Central memory CD8-positive, alpha-beta T cell (primary cell): Measurements from ENCODE around the gene CCT4.

Experiments
- ATAC-seq: fragments of 150-1000 bp; cut with Tn5 transposase; replicated peaks from 2 replicates; pipeline ENCODE4 v1.10.0; 2022; ENCODE audit warnings: mild to moderate bottlenecking, moderate FRiP score, moderate number of reproducible peaks; ENCODE audit not compliant: poor library complexity, severe bottlenecking; ENCODE audit errors: extremely low read depth
- DNase-seq, 2 donors: peaks; one replicate each; pipeline ENCODE4 v3.0.0; 2021; ENCODE audit warnings: low spot score in 2 of 2
- H3K27ac Mint-ChIP-seq: one replicate; pipeline ENCODE4 v1.8.0; 2022; ENCODE audit warnings: low read depth, mild to moderate bottlenecking, moderate library complexity, mixed read lengths
- H3K27me3 Mint-ChIP-seq: one replicate; pipeline ENCODE4 v1.8.0; 2022; ENCODE audit warnings: mixed read lengths
- H3K36me3 Mint-ChIP-seq: one replicate; pipeline ENCODE4 v1.8.0; 2022; ENCODE audit warnings: mild to moderate bottlenecking, moderate library complexity, mixed read lengths; ENCODE audit not compliant: insufficient read depth
- H3K4me1 Mint-ChIP-seq: one replicate; pipeline ENCODE4 v1.8.0; 2022; ENCODE audit warnings: mixed read lengths
- H3K4me3 Mint-ChIP-seq: one replicate; pipeline ENCODE4 v1.8.0; 2022; ENCODE audit warnings: mild to moderate bottlenecking, moderate library complexity, mixed read lengths
- H3K9me3 Mint-ChIP-seq: one replicate; pipeline ENCODE4 v1.8.0; 2022; ENCODE audit warnings: mixed read lengths

Gene CCT4

GRCh38 chr2:61822255-61822654, 66.2 kb downstream of the CCT4 start:
- ATAC-seq (no peak), DNase-seq (no peak)
- Mint-ChIP-seq H3K27ac (no peak overlapping the region), H3K9me3 (no peaks in the 10 kb centered on the region), H3K27me3 (peaks cover 8% of the 10 kb centered on the region), H3K4me3 (no peak overlapping the region), H3K4me1 (no peaks in the 10 kb centered on the region), H3K36me3 (no peaks in the 10 kb centered on the region)
